ENCODE results near the gene C12orf56. TPM values are rescaled to one million over a fixed set of nuclear protein-coding genes. Genes with fewer than 3 reads are reported as not detected.

The C12orf56 gene
- polyA plus RNA-seq, 2 donors = 2.9 to 8.0 TPM

- H3K4me3 ChIP-seq (ENCODE audit: low read depth in 1 of 2, low read length in 2 of 2) = no peak overlapping the region
- no peak overlapping the region for H3K27ac ChIP-seq (ENCODE audit: low read depth in 2 of 2, low read length in 1 of 2)
- 93 to 97% methylated on average over 2 of the region's 2 CpGs for WGBS, 2 donors
- no peaks in the 10 kb centered on the region for H3K4me1 ChIP-seq (ENCODE audit: control insufficient read depth in 2 of 2, insufficient read depth in 2 of 2, low read length in 1 of 2)
- H3K27me3 ChIP-seq (ENCODE audit: control insufficient read depth in 1 of 2, insufficient read depth in 2 of 2, low read length in 2 of 2) = no peaks in the 10 kb centered on the region
- peaks cover 4 to 13% of the 10 kb centered on the region in 2 donors for H3K36me3 ChIP-seq (ENCODE audit: control insufficient read depth in 2 of 2, insufficient read depth in 2 of 2, low read length in 1 of 2)
- H3K9me3 ChIP-seq (ENCODE audit: control insufficient read depth in 2 of 2, insufficient read depth in 1 of 2, low read depth in 1 of 2, low read length in 1 of 2) = no peaks in the 10 kb centered on the region
Measured at GRCh38 chr12:64412459-64412858, 21.9 kb upstream of the C12orf56 start.

- Histone ChIP-seq H3K4me1 (ENCODE audit: control insufficient read depth in 2 of 2, insufficient read depth in 2 of 2, low read length in 1 of 2) (no peaks in the 10 kb centered on the region), H3K36me3 (ENCODE audit: control insufficient read depth in 2 of 2, insufficient read depth in 2 of 2, low read length in 1 of 2) (peaks cover 2 to 13% of the 10 kb centered on the region in 2 donors), H3K4me3 (ENCODE audit: low read depth in 1 of 2, low read length in 2 of 2) (no peak overlapping the region), H3K27ac (ENCODE audit: low read depth in 2 of 2, low read length in 1 of 2) (no peak overlapping the region), H3K27me3 (ENCODE audit: control insufficient read depth in 1 of 2, insufficient read depth in 2 of 2, low read length in 2 of 2) (no peaks in the 10 kb centered on the region), H3K9me3 (ENCODE audit: control insufficient read depth in 2 of 2, insufficient read depth in 1 of 2, low read depth in 1 of 2, low read length in 1 of 2) (no peaks in the 10 kb centered on the region)
- 91 to 95% methylated on average over 2 of the region's 2 CpGs for WGBS, 2 donors
Measured at GRCh38 chr12:64411427-64411826, 20.9 kb upstream of the C12orf56 start.

- H3K4me3 ChIP-seq (ENCODE audit: low read depth in 1 of 2, low read length in 2 of 2) = no peak overlapping the region
- H3K36me3 ChIP-seq (ENCODE audit: control insufficient read depth in 2 of 2, insufficient read depth in 2 of 2, low read length in 1 of 2) = peaks cover 0 to 5% of the 10 kb centered on the region in 2 donors
- no peaks in the 10 kb centered on the region for H3K9me3 ChIP-seq (ENCODE audit: control insufficient read depth in 2 of 2, insufficient read depth in 1 of 2, low read depth in 1 of 2, low read length in 1 of 2)
- H3K27ac ChIP-seq (ENCODE audit: low read depth in 2 of 2, low read length in 1 of 2) = no peak overlapping the region
- 86 to 90% methylated on average over 9 of the region's 9 CpGs for WGBS, 2 donors
- H3K27me3 ChIP-seq (ENCODE audit: control insufficient read depth in 1 of 2, insufficient read depth in 2 of 2, low read length in 2 of 2) = no peaks in the 10 kb centered on the region
- peaks cover 0 to 3% of the 10 kb centered on the region in 2 donors for H3K4me1 ChIP-seq (ENCODE audit: control insufficient read depth in 2 of 2, insufficient read depth in 2 of 2, low read length in 1 of 2)
Measured at GRCh38 chr12:64407342-64408223, 17.0 kb upstream of the C12orf56 start.

GRCh38 chr12:64404470-64405256 lies 14.1 kb upstream of the C12orf56 start:
- Histone ChIP-seq H3K27ac (ENCODE audit: low read depth in 2 of 2, low read length in 1 of 2) (peak overlapping the region; percentile 93 to 95), H3K9me3 (ENCODE audit: control insufficient read depth in 2 of 2, insufficient read depth in 1 of 2, low read depth in 1 of 2, low read length in 1 of 2) (no peaks in the 10 kb centered on the region), H3K4me1 (ENCODE audit: control insufficient read depth in 2 of 2, insufficient read depth in 2 of 2, low read length in 1 of 2) (peaks cover 0 to 3% of the 10 kb centered on the region in 2 donors), H3K4me3 (ENCODE audit: low read depth in 1 of 2, low read length in 2 of 2) (peak overlapping the region; percentile 91 to 94), H3K36me3 (ENCODE audit: control insufficient read depth in 2 of 2, insufficient read depth in 2 of 2, low read length in 1 of 2) (no peaks in the 10 kb centered on the region), H3K27me3 (ENCODE audit: control insufficient read depth in 1 of 2, insufficient read depth in 2 of 2, low read length in 2 of 2) (no peaks in the 10 kb centered on the region)
- WGBS, 2 donors = 0 to 1% methylated on average over 74 to 78 of the region's 78 CpGs

GRCh38 chr12:64403707-64404469 lies 13.3 kb upstream of the C12orf56 start, which contains the start of gene XPOT:
TSS of gene XPOT (plus strand) at chr12:64404392. CDS start at chr12:64410036, 5,644 bp downstream.
- H3K36me3 ChIP-seq (ENCODE audit: control insufficient read depth in 2 of 2, insufficient read depth in 2 of 2, low read length in 1 of 2) = no peaks in the 10 kb centered on the region
- 12% methylated on average over 58 to 60 of the region's 60 CpGs for WGBS, 2 donors
- H3K4me3 ChIP-seq (ENCODE audit: low read depth in 1 of 2, low read length in 2 of 2) = peak within 1 kb of the TSS; percentile 91 to 94
- no peaks in the 10 kb centered on the region for H3K9me3 ChIP-seq (ENCODE audit: control insufficient read depth in 2 of 2, insufficient read depth in 1 of 2, low read depth in 1 of 2, low read length in 1 of 2)
- peak within 1 kb of the TSS; percentile 93 to 95 for H3K27ac ChIP-seq (ENCODE audit: low read depth in 2 of 2, low read length in 1 of 2)
- H3K4me1 ChIP-seq (ENCODE audit: control insufficient read depth in 2 of 2, insufficient read depth in 2 of 2, low read length in 1 of 2) = peaks cover 0 to 3% of the 10 kb centered on the region in 2 donors
- H3K27me3 ChIP-seq (ENCODE audit: control insufficient read depth in 1 of 2, insufficient read depth in 2 of 2, low read length in 2 of 2) = no peaks in the 10 kb centered on the region

- WGBS, 2 donors = 89 to 90% methylated on average over 5 of the region's 5 CpGs
- Histone ChIP-seq H3K36me3 (ENCODE audit: control insufficient read depth in 2 of 2, insufficient read depth in 2 of 2, low read length in 1 of 2) (no peaks in the 10 kb centered on the region), H3K4me1 (ENCODE audit: control insufficient read depth in 2 of 2, insufficient read depth in 2 of 2, low read length in 1 of 2) (peaks cover 0 to 3% of the 10 kb centered on the region in 2 donors), H3K4me3 (ENCODE audit: low read depth in 1 of 2, low read length in 2 of 2) (no peak overlapping the region), H3K27ac (ENCODE audit: low read depth in 2 of 2, low read length in 1 of 2) (no peak overlapping the region), H3K9me3 (ENCODE audit: control insufficient read depth in 2 of 2, insufficient read depth in 1 of 2, low read depth in 1 of 2, low read length in 1 of 2) (no peaks in the 10 kb centered on the region), H3K27me3 (ENCODE audit: control insufficient read depth in 1 of 2, insufficient read depth in 2 of 2, low read length in 2 of 2) (no peaks in the 10 kb centered on the region)
Measured at GRCh38 chr12:64402181-64402580, 11.6 kb upstream of the C12orf56 start.

GRCh38 chr12:64400041-64400440 lies 9.5 kb upstream of the C12orf56 start:
- 43 to 46% methylated on average over 4 of the region's 4 CpGs for WGBS, 2 donors
- H3K4me3 ChIP-seq (ENCODE audit: low read depth in 1 of 2, low read length in 2 of 2) = no peak overlapping the region
- H3K27me3 ChIP-seq (ENCODE audit: control insufficient read depth in 1 of 2, insufficient read depth in 2 of 2, low read length in 2 of 2) = no peaks in the 10 kb centered on the region
- no peaks in the 10 kb centered on the region for H3K9me3 ChIP-seq (ENCODE audit: control insufficient read depth in 2 of 2, insufficient read depth in 1 of 2, low read depth in 1 of 2, low read length in 1 of 2)
- no peaks in the 10 kb centered on the region for H3K4me1 ChIP-seq (ENCODE audit: control insufficient read depth in 2 of 2, insufficient read depth in 2 of 2, low read length in 1 of 2)
- no peaks in the 10 kb centered on the region for H3K36me3 ChIP-seq (ENCODE audit: control insufficient read depth in 2 of 2, insufficient read depth in 2 of 2, low read length in 1 of 2)
- no peak overlapping the region for H3K27ac ChIP-seq (ENCODE audit: low read depth in 2 of 2, low read length in 1 of 2)

- H3K27ac ChIP-seq (ENCODE audit: low read depth in 2 of 2, low read length in 1 of 2) = no peak overlapping the region
- H3K27me3 ChIP-seq (ENCODE audit: control insufficient read depth in 1 of 2, insufficient read depth in 2 of 2, low read length in 2 of 2) = no peaks in the 10 kb centered on the region
- H3K4me1 ChIP-seq (ENCODE audit: control insufficient read depth in 2 of 2, insufficient read depth in 2 of 2, low read length in 1 of 2) = peaks cover 0 to under 1% of the 10 kb centered on the region in 2 donors
- H3K4me3 ChIP-seq (ENCODE audit: low read depth in 1 of 2, low read length in 2 of 2) = no peak overlapping the region
- H3K9me3 ChIP-seq (ENCODE audit: control insufficient read depth in 2 of 2, insufficient read depth in 1 of 2, low read depth in 1 of 2, low read length in 1 of 2) = no peaks in the 10 kb centered on the region
- H3K36me3 ChIP-seq (ENCODE audit: control insufficient read depth in 2 of 2, insufficient read depth in 2 of 2, low read length in 1 of 2) = no peaks in the 10 kb centered on the region
- WGBS, 2 donors = 42 to 49% methylated on average over 2 of the region's 2 CpGs
Measured at GRCh38 chr12:64395739-64396138, 5.2 kb upstream of the C12orf56 start.

GRCh38 chr12:64392221-64392620 lies 1.7 kb upstream of the C12orf56 start:
- peaks cover 5 to 9% of the 10 kb centered on the region in 2 donors for H3K4me1 ChIP-seq (ENCODE audit: control insufficient read depth in 2 of 2, insufficient read depth in 2 of 2, low read length in 1 of 2)
- H3K27ac ChIP-seq (ENCODE audit: low read depth in 2 of 2, low read length in 1 of 2) = no peak overlapping the region
- H3K27me3 ChIP-seq (ENCODE audit: control insufficient read depth in 1 of 2, insufficient read depth in 2 of 2, low read length in 2 of 2) = no peaks in the 10 kb centered on the region
- H3K9me3 ChIP-seq (ENCODE audit: control insufficient read depth in 2 of 2, insufficient read depth in 1 of 2, low read depth in 1 of 2, low read length in 1 of 2) = no peaks in the 10 kb centered on the region
- no peaks in the 10 kb centered on the region for H3K36me3 ChIP-seq (ENCODE audit: control insufficient read depth in 2 of 2, insufficient read depth in 2 of 2, low read length in 1 of 2)
- H3K4me3 ChIP-seq (ENCODE audit: low read depth in 1 of 2, low read length in 2 of 2) = no peak overlapping the region
- 74 to 87% methylated on average over 3 of the region's 3 CpGs for WGBS, 2 donors
